Measurements from ENCODE around the gene TESMIN. TPM values are rescaled to one million over a fixed set of nuclear protein-coding genes. Genes with fewer than 3 reads are reported as not detected.
A peak's percentile ranks its signal among the peaks of the same experiment; 100 is the strongest.

Gene TESMIN
- total RNA-seq, 1 donor from 2014 or later = 0.56 TPM

DNA sequence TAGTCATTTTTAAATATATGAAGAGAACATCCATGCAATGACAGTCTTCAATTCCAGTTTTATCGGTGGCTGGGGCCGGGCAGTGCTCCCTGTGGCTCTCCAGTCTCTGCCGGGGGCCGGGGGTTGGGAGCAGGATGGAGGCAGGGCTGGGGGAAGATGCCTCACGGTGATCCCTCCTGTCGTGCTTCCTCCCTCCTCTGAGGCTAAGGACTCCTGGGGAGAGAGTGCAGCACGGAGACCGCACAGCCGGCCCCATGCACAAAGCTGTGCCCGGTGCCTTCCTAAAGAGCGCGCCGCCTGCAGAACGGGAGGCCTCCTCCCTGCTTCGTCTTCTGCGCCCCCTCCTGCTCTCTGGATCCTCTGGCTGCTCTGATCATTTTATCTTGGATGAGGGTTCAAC is 46.4 kb downstream of the TESMIN start:
- peak; percentile 67 for DNase-seq (ENCODE audit: extremely low spot score, unreplicated experiment)
- H3K4me1 Mint-ChIP-seq (ENCODE audit: unreplicated experiment) = peaks cover 3% of the 10 kb centered on the region
- no peak overlapping the region for H3K27ac Mint-ChIP-seq (ENCODE audit: unreplicated experiment)
- peaks cover 67% of the 10 kb centered on the region for H3K27me3 Mint-ChIP-seq (ENCODE audit: unreplicated experiment)
- H3K36me3 Mint-ChIP-seq (ENCODE audit: unreplicated experiment) = no peaks in the 10 kb centered on the region
- no peak overlapping the region for H3K4me3 Mint-ChIP-seq (ENCODE audit: unreplicated experiment)
- TF ChIP-seq, protein P1, sequence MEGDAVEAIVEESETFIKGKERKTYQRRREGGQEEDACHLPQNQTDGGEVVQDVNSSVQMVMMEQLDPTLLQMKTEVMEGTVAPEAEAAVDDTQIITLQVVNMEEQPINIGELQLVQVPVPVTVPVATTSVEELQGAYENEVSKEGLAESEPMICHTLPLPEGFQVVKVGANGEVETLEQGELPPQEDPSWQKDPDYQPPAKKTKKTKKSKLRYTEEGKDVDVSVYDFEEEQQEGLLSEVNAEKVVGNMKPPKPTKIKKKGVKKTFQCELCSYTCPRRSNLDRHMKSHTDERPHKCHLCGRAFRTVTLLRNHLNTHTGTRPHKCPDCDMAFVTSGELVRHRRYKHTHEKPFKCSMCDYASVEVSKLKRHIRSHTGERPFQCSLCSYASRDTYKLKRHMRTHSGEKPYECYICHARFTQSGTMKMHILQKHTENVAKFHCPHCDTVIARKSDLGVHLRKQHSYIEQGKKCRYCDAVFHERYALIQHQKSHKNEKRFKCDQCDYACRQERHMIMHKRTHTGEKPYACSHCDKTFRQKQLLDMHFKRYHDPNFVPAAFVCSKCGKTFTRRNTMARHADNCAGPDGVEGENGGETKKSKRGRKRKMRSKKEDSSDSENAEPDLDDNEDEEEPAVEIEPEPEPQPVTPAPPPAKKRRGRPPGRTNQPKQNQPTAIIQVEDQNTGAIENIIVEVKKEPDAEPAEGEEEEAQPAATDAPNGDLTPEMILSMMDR (IDR thresholded peaks at IDR 0.05) = no peak
- no peaks in the 10 kb centered on the region for H3K9me3 Mint-ChIP-seq (ENCODE audit: unreplicated experiment)

DNA sequence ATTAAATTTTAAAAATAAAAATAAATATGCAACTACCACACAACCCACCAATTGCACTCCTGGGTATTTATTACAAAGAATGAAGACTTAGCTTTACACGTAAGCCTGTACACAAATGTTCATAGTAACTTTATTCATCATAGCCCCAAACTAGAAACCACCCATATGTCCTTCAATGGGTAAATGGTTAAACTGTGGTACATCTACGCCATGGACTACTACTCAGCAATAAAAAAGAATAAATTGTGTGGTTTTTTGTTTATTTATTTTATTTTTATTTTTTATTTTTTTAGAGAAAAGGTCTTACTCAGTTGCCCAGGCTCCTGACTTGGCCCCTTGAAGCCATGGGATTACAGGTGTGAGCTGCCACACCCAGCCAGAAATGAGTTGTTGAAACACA is 52.3 kb downstream of the TESMIN start:
- H3K4me3 Mint-ChIP-seq (ENCODE audit: unreplicated experiment) = no peak overlapping the region
- peaks cover 66% of the 10 kb centered on the region for H3K27me3 Mint-ChIP-seq (ENCODE audit: unreplicated experiment)
- DNase-seq (ENCODE audit: extremely low spot score, unreplicated experiment) = no peak
- H3K9me3 Mint-ChIP-seq (ENCODE audit: unreplicated experiment) = peaks cover 5% of the 10 kb centered on the region
- H3K27ac Mint-ChIP-seq (ENCODE audit: unreplicated experiment) = no peak overlapping the region
- peaks cover 1% of the 10 kb centered on the region for H3K36me3 Mint-ChIP-seq (ENCODE audit: unreplicated experiment)
- TF ChIP-seq, protein P1 (IDR thresholded peaks at IDR 0.05) = no peak
- H3K4me1 Mint-ChIP-seq (ENCODE audit: unreplicated experiment) = no peaks in the 10 kb centered on the region

DNA sequence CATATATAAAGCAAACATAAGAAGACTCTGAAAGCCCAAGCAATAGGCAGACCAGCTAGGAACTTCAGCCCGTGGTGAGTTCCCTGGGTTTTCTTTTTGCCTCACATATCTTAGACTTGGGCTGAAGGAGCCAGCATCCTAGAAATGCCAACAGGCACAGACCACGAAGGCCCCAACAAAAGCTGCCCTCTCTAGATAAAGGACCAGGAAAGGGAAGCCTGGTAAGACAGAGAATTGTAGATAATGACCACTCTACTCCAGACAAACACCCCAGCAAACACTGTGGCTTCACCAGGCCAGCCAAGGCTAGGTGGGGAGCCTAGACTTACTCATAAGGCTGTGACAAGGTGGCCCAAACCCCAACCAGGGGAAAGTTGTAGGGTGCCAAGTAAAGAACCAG is 55.8 kb downstream of the TESMIN start:
- TF ChIP-seq, protein P1 (IDR thresholded peaks at IDR 0.05) = no peak
- Mint-ChIP-seq H3K9me3 (ENCODE audit: unreplicated experiment) (peaks cover 5% of the 10 kb centered on the region), H3K36me3 (ENCODE audit: unreplicated experiment) (peaks cover 1% of the 10 kb centered on the region), H3K4me3 (ENCODE audit: unreplicated experiment) (no peak overlapping the region), H3K27ac (ENCODE audit: unreplicated experiment) (no peak overlapping the region), H3K4me1 (ENCODE audit: unreplicated experiment) (no peaks in the 10 kb centered on the region), H3K27me3 (ENCODE audit: unreplicated experiment) (peaks cover 49% of the 10 kb centered on the region)
- DNase-seq (ENCODE audit: extremely low spot score, unreplicated experiment) = no peak

DNA sequence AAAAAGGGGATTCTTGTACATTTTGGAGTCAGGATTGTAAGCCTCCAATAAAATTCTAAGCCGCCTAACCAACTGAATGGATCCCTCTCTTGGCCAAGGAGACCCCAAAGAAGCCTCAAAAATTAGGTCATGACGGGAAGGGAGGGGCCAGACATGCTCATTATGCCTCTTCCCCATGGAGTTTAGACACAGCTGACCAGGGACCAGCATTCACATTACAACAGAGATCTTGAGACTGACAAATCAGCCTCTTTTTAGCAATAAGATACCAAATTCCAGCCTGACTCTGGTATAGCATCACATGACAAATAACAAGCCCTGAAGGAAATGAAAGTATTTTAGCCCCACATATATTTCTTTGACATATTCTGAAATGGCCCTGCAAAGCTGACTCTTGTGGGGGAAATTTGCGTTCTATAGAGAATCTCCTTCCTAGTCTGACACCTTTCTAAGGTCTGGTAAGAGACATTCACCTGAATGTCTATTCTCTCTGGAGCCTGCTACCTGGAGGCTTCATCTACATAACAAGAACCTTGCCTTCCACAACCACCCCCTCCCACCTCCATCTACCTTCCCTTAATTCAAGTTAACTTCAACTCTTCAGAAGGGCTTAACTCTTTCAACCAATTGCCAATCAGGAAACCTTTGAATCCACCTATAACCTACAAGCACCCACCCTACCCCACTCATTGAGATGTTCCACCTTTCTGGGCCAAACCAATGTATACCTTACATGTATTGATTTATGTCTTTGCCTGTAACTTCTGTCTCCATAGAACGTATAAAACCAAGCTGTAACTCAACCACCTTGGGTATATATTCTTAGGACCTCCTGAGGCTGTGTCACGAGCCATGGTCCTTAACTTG is 56.7 kb downstream of the TESMIN start:
- Mint-ChIP-seq H3K36me3 (ENCODE audit: unreplicated experiment) (peaks cover 1% of the 10 kb centered on the region), H3K4me1 (ENCODE audit: unreplicated experiment) (no peaks in the 10 kb centered on the region), H3K27ac (ENCODE audit: unreplicated experiment) (no peak overlapping the region), H3K27me3 (ENCODE audit: unreplicated experiment) (peaks cover 53% of the 10 kb centered on the region), H3K4me3 (ENCODE audit: unreplicated experiment) (no peak overlapping the region), H3K9me3 (ENCODE audit: unreplicated experiment) (peaks cover 5% of the 10 kb centered on the region)
- DNase-seq (ENCODE audit: extremely low spot score, unreplicated experiment) = no peak
- TF ChIP-seq, protein P1 (IDR thresholded peaks at IDR 0.05) = no peak

DNA sequence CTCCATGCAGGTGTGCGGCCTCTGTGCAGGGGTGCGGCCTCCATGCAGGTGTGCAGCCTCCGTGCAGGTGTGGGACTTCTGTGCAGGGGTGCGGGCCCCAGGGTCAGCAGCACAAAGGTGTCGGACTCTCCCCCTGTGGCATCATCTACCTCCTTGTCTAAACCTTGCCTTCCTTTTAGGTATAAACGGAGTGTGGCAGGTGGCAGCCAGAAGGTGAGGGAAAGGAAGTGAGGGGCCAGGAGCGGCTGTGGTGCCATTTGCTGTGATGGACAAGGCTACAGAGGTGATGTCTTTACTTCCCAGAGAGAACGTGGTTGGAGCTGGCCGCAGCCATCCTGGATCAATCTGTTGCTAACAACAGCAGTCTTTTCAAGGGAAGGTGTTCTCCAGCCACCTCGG is 57.8 kb downstream of the TESMIN start:
- H3K27me3 Mint-ChIP-seq (ENCODE audit: unreplicated experiment) = peaks cover 62% of the 10 kb centered on the region
- H3K4me3 Mint-ChIP-seq (ENCODE audit: unreplicated experiment) = no peak overlapping the region
- TF ChIP-seq, protein P1 (IDR thresholded peaks at IDR 0.05) = no peak
- peaks cover 1% of the 10 kb centered on the region for H3K36me3 Mint-ChIP-seq (ENCODE audit: unreplicated experiment)
- no peak overlapping the region for H3K27ac Mint-ChIP-seq (ENCODE audit: unreplicated experiment)
- DNase-seq (ENCODE audit: extremely low spot score, unreplicated experiment) = no peak
- peaks cover 5% of the 10 kb centered on the region for H3K9me3 Mint-ChIP-seq (ENCODE audit: unreplicated experiment)
- H3K4me1 Mint-ChIP-seq (ENCODE audit: unreplicated experiment) = no peaks in the 10 kb centered on the region
